Kidney tubule cell (primary cell): ENCODE results near the gene COL5A1.
"Not testable (repeated sequence)": the region's sequence is repeated elsewhere in the genome, so short reads cannot be mapped to it uniquely, and the experiment has no call there.

Experiments used
- DNase-seq: peaks from one replicate; pipeline ENCODE4 v3.0.0-alpha.2; 2018; ENCODE audit warnings: low spot score

The COL5A1 gene

GRCh38 chr9:134690946-134691694, 49.5 kb downstream of the COL5A1 start:
- no peak for DNase-seq

GRCh38 chr9:134691695-134692572, 50.3 kb downstream of the COL5A1 start:
- DNase-seq, result no peak

GRCh38 chr9:134692573-134692860, 50.9 kb downstream of the COL5A1 start:
- DNase-seq, result no peak

- DNase-seq, result no peak
Observed at GRCh38 chr9:134693011-134693410, 51.4 kb downstream of the COL5A1 start.

- DNase-seq, result no peak
Observed at GRCh38 chr9:134693641-134694367, 52.2 kb downstream of the COL5A1 start.

- no peak for DNase-seq
Observed at GRCh38 chr9:134694368-134694665, 52.7 kb downstream of the COL5A1 start.

- no peak for DNase-seq
Observed at GRCh38 chr9:134694714-134695113, 53.1 kb downstream of the COL5A1 start.

- DNase-seq, result no peak
Observed at GRCh38 chr9:134695144-134695543, 53.5 kb downstream of the COL5A1 start.

GRCh38 chr9:134696433-134696832, 54.8 kb downstream of the COL5A1 start:
- DNase-seq, result no peak

GRCh38 chr9:134698111-134698510, 56.5 kb downstream of the COL5A1 start:
- no peak for DNase-seq

GRCh38 chr9:134698587-134699342, 57.2 kb downstream of the COL5A1 start:
- peak; percentile 48 for DNase-seq

GRCh38 chr9:134699343-134699740, 57.7 kb downstream of the COL5A1 start:
- DNase-seq, result no peak

GRCh38 chr9:134700636-134701350, 59.2 kb downstream of the COL5A1 start:
- no peak for DNase-seq

GRCh38 chr9:134701581-134702259, 60.1 kb downstream of the COL5A1 start:
- no peak for DNase-seq

GRCh38 chr9:134702291-134702690, 60.7 kb downstream of the COL5A1 start:
- no peak for DNase-seq

- not testable (repeated sequence) for DNase-seq
Observed at GRCh38 chr9:134703730-134704114, 62.1 kb downstream of the COL5A1 start.

- no peak for DNase-seq
Observed at GRCh38 chr9:134704498-134704897, 62.9 kb downstream of the COL5A1 start.

GRCh38 chr9:134705786-134706185, 64.2 kb downstream of the COL5A1 start:
- no peak for DNase-seq

- DNase-seq, result no peak
Observed at GRCh38 chr9:134706522-134706921, 64.9 kb downstream of the COL5A1 start.

GRCh38 chr9:134707031-134707680, 65.6 kb downstream of the COL5A1 start:
- no peak for DNase-seq
